ENCODE measurements around the gene PCDH15. TPM values are rescaled to one million over a fixed set of nuclear protein-coding genes. Genes with fewer than 3 reads are reported as not detected.
A peak's percentile ranks its signal among the peaks of the same experiment; 100 is the strongest.

PCDH15 gene
- total and polyA plus RNA-seq, 2 experiments from 2014 or later, result 1.1 to 1.7 TPM

DNA sequence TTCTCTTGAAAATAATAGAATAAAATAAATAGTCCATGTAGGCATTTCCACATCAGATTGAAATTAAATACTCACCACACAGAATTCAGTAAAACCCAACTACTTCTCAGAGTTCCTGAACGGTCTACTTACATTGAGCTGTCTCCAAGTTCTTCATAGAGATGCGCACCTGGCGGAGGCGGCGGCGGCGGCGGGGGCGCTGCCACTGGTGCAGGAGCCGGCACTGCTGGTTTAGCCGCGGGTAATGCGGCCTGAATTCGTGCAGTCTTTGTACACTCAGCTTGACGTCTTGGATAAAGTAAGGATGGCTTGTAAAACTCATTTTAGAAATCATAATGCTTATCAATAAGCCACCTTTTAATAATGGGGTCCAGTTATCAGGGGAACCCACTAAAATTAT lies 973.8 kb downstream of the PCDH15 start:
- H2AFZ ChIP-seq, result no peak overlapping the region
- no peaks in the 10 kb centered on the region for H3K9me3 ChIP-seq (ENCODE audit: low read depth)
- no peak for TF ChIP-seq CTCF (IDR thresholded peaks at IDR 0.05; ENCODE audit: poor library complexity)
- no peak for TF ChIP-seq EZH2 (IDR thresholded peaks at IDR 0.05; ENCODE audit: borderline replicate concordance)
- TF ChIP-seq EZH2phosphoT487 (IDR thresholded peaks at IDR 0.05; ENCODE audit: low read depth, severe bottlenecking, unreplicated experiment), result no peak
- no peak overlapping the region for H3K27ac ChIP-seq
- WGBS (ENCODE audit: low lambda C conversion rate, missing lambda C conversion rate), result 97% methylated on average over 15 of the region's 15 CpGs
- H3K27me3 ChIP-seq, result no peaks in the 10 kb centered on the region
- H3K4me2 ChIP-seq, result no peak overlapping the region
- no peaks in the 10 kb centered on the region for H4K20me1 ChIP-seq (ENCODE audit: insufficient read depth, poor library complexity, severe bottlenecking)
- no peak for DNase-seq (ENCODE audit: low spot score)
- H3K79me2 ChIP-seq, result no peaks in the 10 kb centered on the region
- no peaks in the 10 kb centered on the region for H3K36me3 ChIP-seq (replicated peaks; ENCODE audit: insufficient read depth, low read depth)
- H3K9me2 ChIP-seq (replicated peaks; ENCODE audit: insufficient read depth), result no peaks in the 10 kb centered on the region
- H3K4me1 ChIP-seq (ENCODE audit: insufficient read depth), result no peaks in the 10 kb centered on the region
- H3K4me3 ChIP-seq, result no peak overlapping the region

DNA sequence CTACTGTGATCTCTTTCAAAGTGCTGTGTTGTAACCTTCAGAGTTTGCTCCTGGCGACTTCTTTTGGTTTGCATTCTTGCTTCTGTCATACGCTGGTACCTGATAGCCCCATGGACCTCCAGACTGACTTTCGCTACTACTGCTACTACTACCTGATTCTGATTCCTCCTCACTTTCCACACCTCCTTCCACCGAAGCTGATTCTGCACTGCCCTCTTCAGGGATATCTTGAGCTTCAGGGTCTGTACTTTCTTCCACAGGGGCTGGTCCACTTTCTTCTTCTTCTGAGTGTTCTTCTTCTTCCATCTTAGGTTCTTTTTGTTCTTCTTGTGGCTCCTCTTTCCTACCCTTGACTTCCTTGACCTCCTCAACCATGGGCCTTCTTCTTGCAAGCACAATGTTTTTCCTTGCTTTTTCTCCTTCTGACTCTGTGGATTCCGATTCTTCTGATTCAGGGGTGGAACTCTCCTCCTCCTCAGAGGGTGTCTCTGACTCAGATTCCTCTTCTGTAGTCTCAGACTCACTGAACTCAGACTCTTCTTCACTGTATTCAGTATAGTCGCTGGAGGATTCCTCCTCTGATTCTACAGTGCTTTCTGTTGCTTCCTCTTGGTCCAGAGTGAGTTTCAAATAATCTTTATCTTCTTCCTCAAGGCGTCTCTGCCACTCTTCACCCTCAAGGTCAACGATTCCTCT lies 992.2 kb downstream of the PCDH15 start:
- Histone ChIP-seq H3K9me3 (ENCODE audit: low read depth) (no peaks in the 10 kb centered on the region), H4K20me1 (ENCODE audit: insufficient read depth, poor library complexity, severe bottlenecking) (no peaks in the 10 kb centered on the region), H3K36me3 (replicated peaks; ENCODE audit: insufficient read depth, low read depth) (no peaks in the 10 kb centered on the region), H3K27me3 (no peaks in the 10 kb centered on the region), H3K4me3 (no peak overlapping the region), H3K79me2 (no peaks in the 10 kb centered on the region), H3K9me2 (replicated peaks; ENCODE audit: insufficient read depth) (no peaks in the 10 kb centered on the region), H3K4me2 (no peak overlapping the region), H3K27ac (no peak overlapping the region), H3K4me1 (ENCODE audit: insufficient read depth) (no peaks in the 10 kb centered on the region), H2AFZ (no peak overlapping the region)
- 79% methylated on average over 8 of the region's 8 CpGs for WGBS (ENCODE audit: low lambda C conversion rate, missing lambda C conversion rate)
- TF ChIP-seq CTCF (IDR thresholded peaks at IDR 0.05; ENCODE audit: poor library complexity) (peak; percentile 22), EZH2phosphoT487 (IDR thresholded peaks at IDR 0.05; ENCODE audit: low read depth, severe bottlenecking, unreplicated experiment) (no peak)
- DNase-seq (ENCODE audit: low spot score), result peak; percentile 11

DNA sequence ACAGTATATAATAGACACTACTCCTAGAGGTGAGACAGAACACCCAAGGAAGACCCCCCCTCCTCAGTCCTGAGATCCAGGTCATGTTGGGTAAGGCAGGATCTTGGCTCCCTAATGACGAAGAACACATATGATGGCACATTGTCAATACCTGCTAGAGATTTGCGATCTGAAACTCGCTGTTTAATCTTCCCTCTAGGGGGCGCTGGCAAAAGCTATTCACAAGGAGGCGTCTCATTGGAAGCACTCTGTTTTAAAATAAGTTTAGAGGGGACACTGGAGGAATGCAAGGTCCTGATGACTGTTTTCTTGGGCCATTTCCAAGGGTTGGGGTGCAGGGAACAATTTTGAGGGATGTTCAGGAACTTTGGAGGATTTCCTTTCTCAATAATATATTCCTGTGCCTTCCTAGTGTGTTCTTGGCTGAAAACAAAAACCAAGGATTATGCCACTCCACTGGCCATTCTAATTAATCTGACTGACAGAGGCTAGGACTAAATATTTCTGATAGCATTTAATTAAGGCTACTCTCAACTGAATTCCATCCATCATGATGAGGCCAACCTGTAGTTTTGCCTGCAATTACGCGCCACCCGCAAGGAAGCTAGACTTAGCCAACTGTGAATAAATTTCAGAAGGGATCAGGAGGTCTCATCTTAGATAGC lies 1014.7 kb downstream of the PCDH15 start:
- H4K20me1 ChIP-seq (ENCODE audit: insufficient read depth, poor library complexity, severe bottlenecking), result no peaks in the 10 kb centered on the region
- no peaks in the 10 kb centered on the region for H3K4me1 ChIP-seq (ENCODE audit: insufficient read depth)
- H3K79me2 ChIP-seq, result no peaks in the 10 kb centered on the region
- H3K27me3 ChIP-seq, result no peaks in the 10 kb centered on the region
- H3K36me3 ChIP-seq (replicated peaks; ENCODE audit: insufficient read depth, low read depth), result no peaks in the 10 kb centered on the region
- TF ChIP-seq CTCF (IDR thresholded peaks at IDR 0.05; ENCODE audit: poor library complexity) (no peak), EZH2phosphoT487 (IDR thresholded peaks at IDR 0.05; ENCODE audit: low read depth, severe bottlenecking, unreplicated experiment) (no peak), EZH2 (IDR thresholded peaks at IDR 0.05; ENCODE audit: borderline replicate concordance) (no peak)
- no peak overlapping the region for H3K4me3 ChIP-seq
- no peak for DNase-seq (ENCODE audit: low spot score)
- no peaks in the 10 kb centered on the region for H3K9me3 ChIP-seq (ENCODE audit: low read depth)
- no peak overlapping the region for H2AFZ ChIP-seq
- no peak overlapping the region for H3K4me2 ChIP-seq
- 72% methylated on average over 8 of the region's 8 CpGs for WGBS (ENCODE audit: low lambda C conversion rate, missing lambda C conversion rate)
- no peak overlapping the region for H3K27ac ChIP-seq
- H3K9me2 ChIP-seq (replicated peaks; ENCODE audit: insufficient read depth), result no peaks in the 10 kb centered on the region
